MCF 10A (cell line): ENCODE data around the gene PRPF6. TPM values are rescaled to one million over a fixed set of nuclear protein-coding genes. Genes with fewer than 3 reads are reported as not detected.
"Not testable (repeated sequence)": the region's sequence is repeated elsewhere in the genome, so short reads cannot be mapped to it uniquely, and the experiment has no call there.

Experiments used
- BruUV-seq: library from RNA; stranded (reverse); fragments of 400-500 nt; replicated peaks from 2 replicates; lab custom pipeline; 2021; lab: Mats Ljungman, UMichigan
- CTCF ChIA-PET: fragments of 300-600 bp; sonication (Branson Sonifier 250); formaldehyde crosslinking; extraction: SDS; loops from one replicate; lab custom pipeline; 2021; ENCODE audit warnings: antibody characterized with exemption, inconsistent platforms; lab: Yijun Ruan, JAX
- POLR2A ChIA-PET: fragments of 300-600, 350-650 bp; sonication (Branson Sonifier 250); formaldehyde crosslinking; extraction: SDS; loops from one replicate; lab custom pipeline; 2020; ENCODE audit warnings: antibody characterized with exemption, inconsistent platforms; lab: Yijun Ruan, JAX
- DNase-seq: peaks from one replicate; pipeline ENCODE4 v3.0.0-alpha.2; 2018; ENCODE audit not compliant: unreplicated experiment
- H3K27ac Mint-ChIP-seq: one replicate; pipeline ENCODE4 v1.8.0; 2022; ENCODE audit warnings: mild to moderate bottlenecking, low read depth, mixed read lengths; ENCODE audit not compliant: unreplicated experiment
- H3K27me3 Mint-ChIP-seq: one replicate; pipeline ENCODE4 v1.8.0; 2022; ENCODE audit warnings: mixed read lengths; ENCODE audit not compliant: insufficient read depth, unreplicated experiment
- H3K36me3 Mint-ChIP-seq: one replicate; pipeline ENCODE4 v1.8.0; 2022; ENCODE audit warnings: mild to moderate bottlenecking, moderate library complexity, mixed read lengths; ENCODE audit not compliant: insufficient read depth, unreplicated experiment
- H3K4me1 Mint-ChIP-seq: one replicate; pipeline ENCODE4 v1.8.0; 2022; ENCODE audit warnings: mixed read lengths; ENCODE audit not compliant: insufficient read depth, unreplicated experiment
- H3K4me3 Mint-ChIP-seq: one replicate; pipeline ENCODE4 v1.8.0; 2022; ENCODE audit warnings: mild to moderate bottlenecking, moderate library complexity, mixed read lengths; ENCODE audit not compliant: unreplicated experiment
- H3K9me3 Mint-ChIP-seq: one replicate; pipeline ENCODE4 v1.8.0; 2022; ENCODE audit warnings: mixed read lengths; ENCODE audit not compliant: unreplicated experiment
- intact Hi-C: fragments of 100-400 bp; cut with micrococcal nuclease; formaldehyde crosslinking; loops from 2 replicates; pipeline ENCODE4 v1.14.1; 2022
- total RNA-seq: library from RNA; stranded (reverse); gene quantifications from 2 replicates; pipeline ENCODE4 v1.2.3, GENCODE V29; 2022
- TF ChIP-seq, protein P1 (sequence below): fragments of 200-600 bp; IDR thresholded peaks from one replicate; pipeline ENCODE4 v1.8.0; 2022; ENCODE audit warnings: antibody characterized with exemption, mild to moderate bottlenecking; ENCODE audit not compliant: unreplicated experiment

PRPF6 gene
- total RNA-seq, 1 experiment from 2014 or later: 70.9 TPM

- TF ChIP-seq, protein P1, sequence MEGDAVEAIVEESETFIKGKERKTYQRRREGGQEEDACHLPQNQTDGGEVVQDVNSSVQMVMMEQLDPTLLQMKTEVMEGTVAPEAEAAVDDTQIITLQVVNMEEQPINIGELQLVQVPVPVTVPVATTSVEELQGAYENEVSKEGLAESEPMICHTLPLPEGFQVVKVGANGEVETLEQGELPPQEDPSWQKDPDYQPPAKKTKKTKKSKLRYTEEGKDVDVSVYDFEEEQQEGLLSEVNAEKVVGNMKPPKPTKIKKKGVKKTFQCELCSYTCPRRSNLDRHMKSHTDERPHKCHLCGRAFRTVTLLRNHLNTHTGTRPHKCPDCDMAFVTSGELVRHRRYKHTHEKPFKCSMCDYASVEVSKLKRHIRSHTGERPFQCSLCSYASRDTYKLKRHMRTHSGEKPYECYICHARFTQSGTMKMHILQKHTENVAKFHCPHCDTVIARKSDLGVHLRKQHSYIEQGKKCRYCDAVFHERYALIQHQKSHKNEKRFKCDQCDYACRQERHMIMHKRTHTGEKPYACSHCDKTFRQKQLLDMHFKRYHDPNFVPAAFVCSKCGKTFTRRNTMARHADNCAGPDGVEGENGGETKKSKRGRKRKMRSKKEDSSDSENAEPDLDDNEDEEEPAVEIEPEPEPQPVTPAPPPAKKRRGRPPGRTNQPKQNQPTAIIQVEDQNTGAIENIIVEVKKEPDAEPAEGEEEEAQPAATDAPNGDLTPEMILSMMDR: no peak
- Mint-ChIP-seq H3K27ac (no peak overlapping the region), H3K4me3 (no peak overlapping the region), H3K4me1 (peaks cover 30% of the 10 kb centered on the region), H3K36me3 (no peaks in the 10 kb centered on the region), H3K9me3 (no peaks in the 10 kb centered on the region), H3K27me3 (no peaks in the 10 kb centered on the region)
- CTCF ChIA-PET: interaction anchor here (0.6 to 2.9 kb wide), 19 partner anchors 9 to 478 kb away, joined by 3 to 24 read pairs (median 4); partner anchors contain the start of genes ARFRP1, PTK6, UCKL1 and ZGPAT
- intact Hi-C loops: loop anchor here (1.0 to 5.0 kb wide), 3 partner anchors 187 to 436 kb away; partner anchors contain the start of genes ARFRP1 and ZGPAT
- no TSS peak for BruUV-seq
- DNase-seq: peak; percentile 45
- POLR2A ChIA-PET: interaction anchor here (0.7 to 1.4 kb wide), 11 partner anchors 18 to 440 kb away, joined by 3 to 6 read pairs (median 4); partner anchors contain the start of genes GMEB2, TPD52L2 and UCKL1
Observed at GRCh38 chr20:63974402-63975200, 6.3 kb upstream of the PRPF6 start.

DNA sequence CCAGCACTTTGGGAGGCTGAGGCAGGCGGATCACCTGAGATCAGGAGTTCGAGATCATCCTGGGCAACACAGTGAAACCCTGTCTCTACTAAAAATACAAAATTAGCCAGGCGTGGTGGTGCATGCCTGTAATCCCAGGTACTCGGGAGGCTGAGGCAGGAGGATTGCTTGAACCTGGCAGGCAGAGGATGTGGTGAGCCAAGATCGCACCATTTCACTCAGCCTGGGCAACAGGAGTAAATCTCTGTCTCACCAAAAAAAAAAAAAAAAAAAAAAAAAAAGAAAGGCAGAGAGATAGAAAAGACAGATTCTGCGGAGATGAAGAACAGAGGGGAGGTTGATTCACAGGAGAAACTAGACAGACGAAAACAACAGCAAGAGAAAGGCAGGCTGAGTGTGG lies 4.4 kb upstream of the PRPF6 start:
- CTCF ChIA-PET: interaction anchor here (0.6 to 1.2 kb wide), 2 partner anchors 63 to 93 kb away, joined by 3 read pairs; no protein-coding TSS in a partner anchor
- H3K27me3 Mint-ChIP-seq, H3K27ac Mint-ChIP-seq, DNase-seq, intact Hi-C loops, H3K36me3 Mint-ChIP-seq, BruUV-seq, H3K9me3 Mint-ChIP-seq, POLR2A ChIA-PET: not testable (repeated sequence)
- peaks cover 33% of the 10 kb centered on the region for H3K4me1 Mint-ChIP-seq
- H3K4me3 Mint-ChIP-seq: peak overlapping the region; percentile 28

GRCh38 chr20:63976980-63977738 lies 3.8 kb upstream of the PRPF6 start:
- Mint-ChIP-seq H3K9me3 (no peaks in the 10 kb centered on the region), H3K4me1 (peaks cover 40% of the 10 kb centered on the region), H3K36me3 (peaks cover 2% of the 10 kb centered on the region), H3K27ac (no peak overlapping the region), H3K27me3 (no peaks in the 10 kb centered on the region), H3K4me3 (peak overlapping the region; percentile 28)
- ChIA-PET POLR2A (interaction anchor here (0.6 to 1.0 kb wide), 3 partner anchors 111 to 439 kb away, joined by 3 to 4 read pairs (median 3); partner anchors contain the start of genes ARFRP1 and ZGPAT), CTCF (interaction anchor here (0.5 to 1.0 kb wide), 6 partner anchors 92 to 1128 kb away, joined by 3 to 5 read pairs (median 3); partner anchors contain the start of gene TPD52L2)
- DNase-seq: no peak
- no TSS peak for BruUV-seq
- TF ChIP-seq, protein P1: no peak
- intact Hi-C loops: no loop called here

GRCh38 chr20:63977739-63978276 lies 3.1 kb upstream of the PRPF6 start:
- BruUV-seq: no TSS peak
- H3K27ac Mint-ChIP-seq: peak overlapping the region; percentile 49
- TF ChIP-seq, protein P1: no peak

More at GRCh38 chr20:63977739-63978276, 3.1 kb upstream of the PRPF6 start:
- no peaks in the 10 kb centered on the region for H3K27me3 Mint-ChIP-seq
- DNase-seq: peak; percentile 71
- peak overlapping the region; percentile 79 for H3K4me3 Mint-ChIP-seq
- CTCF ChIA-PET: interaction anchor here (0.6 to 1.0 kb wide), 4 partner anchors 108 to 1128 kb away, joined by 3 to 5 read pairs (median 4); partner anchors contain the start of gene TPD52L2
- POLR2A ChIA-PET: interaction anchor here (0.6 to 1.0 kb wide), 3 partner anchors 112 to 440 kb away, joined by 3 to 4 read pairs (median 3); partner anchors contain the start of genes ARFRP1 and ZGPAT
- intact Hi-C loops: loop anchor here (2.0 kb wide), 1 partner anchor 143 kb away; no protein-coding TSS in a partner anchor
- peaks cover 42% of the 10 kb centered on the region for H3K4me1 Mint-ChIP-seq
- H3K9me3 Mint-ChIP-seq: no peaks in the 10 kb centered on the region
- H3K36me3 Mint-ChIP-seq: peaks cover 8% of the 10 kb centered on the region
